H1 (cell line): ENCODE data around the gene KCTD21. TPM values are rescaled to one million over a fixed set of nuclear protein-coding genes. Genes with fewer than 3 reads are reported as not detected.

Experiments used
- CTCF ChIA-PET: fragments of 300-600 bp; sonication (Branson Sonifier 250); formaldehyde crosslinking; loops from one replicate; lab custom pipeline; 2021; ENCODE audit not compliant: partially characterized antibody; lab: Charles Lee
- POLR2A ChIA-PET: fragments of 300-600 bp; sonication (Branson Sonifier 250); formaldehyde crosslinking; loops from one replicate; lab custom pipeline; 2021; ENCODE audit warnings: inconsistent platforms; ENCODE audit not compliant: partially characterized antibody; lab: Charles Lee
- DNase-seq, 2 experiments: peaks; one replicate each; pipeline versions ENCODE4 v3.0.0 to v3.0.0-alpha.2; 2010 to 2022; ENCODE audit warnings: low spot score in 2 of 2, low read depth in 1 of 2, mixed read lengths in 1 of 2
- FAIRE-seq: peaks from 2 replicates; lab custom pipeline; 2011; peaks lifted over from hg19 to GRCh38; lab: Jason Lieb, UNC
- H2AFZ ChIP-seq: 2 replicates; pipeline ENCODE4 v1.8.1; 2012; ENCODE audit warnings: low read length, inconsistent platforms
- H2AK5ac ChIP-seq: 2 replicates; pipeline ENCODE4 v1.6.1; 2013; ENCODE audit warnings: low read depth, low read length
- H2BK120ac ChIP-seq: replicated peaks from 2 replicates; pipeline ENCODE3; 2013; ENCODE audit warnings: low read depth, low read length, inconsistent platforms
- H2BK12ac ChIP-seq: 2 replicates; pipeline ENCODE4 v1.6.1; 2013; ENCODE audit warnings: low read depth, low read length
- H2BK15ac ChIP-seq: 2 replicates; pipeline ENCODE4 v1.6.1; 2013; ENCODE audit warnings: low read length
- H2BK20ac ChIP-seq: 2 replicates; pipeline ENCODE4 v1.6.1; 2013; ENCODE audit warnings: low read length
- H2BK5ac ChIP-seq: 2 replicates; pipeline ENCODE4 v1.6.1; 2013; ENCODE audit warnings: low read depth, low read length
- H3K14ac ChIP-seq: 2 replicates; pipeline ENCODE4 v1.6.1; 2013; ENCODE audit warnings: inconsistent platforms; ENCODE audit not compliant: insufficient read length
- H3K18ac ChIP-seq: 2 replicates; pipeline ENCODE4 v1.6.1; 2013; ENCODE audit warnings: low read length; ENCODE audit errors: extremely low read depth
- H3K23ac ChIP-seq: 2 replicates; pipeline ENCODE4 v1.6.1; 2013; ENCODE audit warnings: inconsistent platforms; ENCODE audit not compliant: insufficient read length
- H3K23me2 ChIP-seq: 2 replicates; pipeline ENCODE4 v1.6.1; 2013; ENCODE audit warnings: low read depth, low read length
- H3K27ac ChIP-seq: 2 replicates; pipeline ENCODE4 v1.6.1; 2011; ENCODE audit warnings: low read depth, low read length, inconsistent platforms
- H3K27me3 ChIP-seq, 4 experiments: replicated peaks in 1 of 4; 1 replicate in 1 of 4; 2 replicates in 3 of 4; pipeline versions ENCODE4 v1.6.1 to v1.8.1; 2011 to 2013; ENCODE audit warnings: low read length in 3 of 4, mild to moderate bottlenecking in 3 of 4, inconsistent platforms in 2 of 4, mixed read lengths in 2 of 4, moderate library complexity in 1 of 4; ENCODE audit not compliant: control insufficient read depth in 3 of 4, insufficient read depth in 3 of 4; ENCODE audit errors: extremely low read depth in 1 of 4
- H3K36me3 ChIP-seq, 4 experiments: 2 replicates each; pipeline versions ENCODE4 v1.6.1 to v1.8.1; 2011 to 2013; ENCODE audit warnings: mild to moderate bottlenecking in 4 of 4, low read length in 3 of 4, moderate library complexity in 2 of 4, control low read depth in 1 of 4, inconsistent platforms in 1 of 4; ENCODE audit not compliant: insufficient read depth in 4 of 4, control insufficient read depth in 2 of 4
- H3K4ac ChIP-seq: replicated peaks from 2 replicates; pipeline ENCODE3; 2013; ENCODE audit warnings: low read length, low read depth, mixed read lengths, inconsistent platforms; ENCODE audit not compliant: insufficient read length
- H3K4me1 ChIP-seq, 4 experiments: replicated peaks in 1 of 4; 1 replicate in 1 of 4; 2 replicates in 3 of 4; pipeline versions ENCODE4 v1.6.1 to v1.8.1; 2011 to 2013; ENCODE audit warnings: low read length in 3 of 4, inconsistent platforms in 2 of 4, mixed read lengths in 1 of 4; ENCODE audit not compliant: insufficient read depth in 4 of 4, control insufficient read depth in 3 of 4
- H3K4me2 ChIP-seq, 2 experiments: 2 replicates each; pipeline versions ENCODE4 v1.6.1 to v1.8.1; 2011 to 2013; ENCODE audit warnings: low read depth in 2 of 2, low read length in 2 of 2, control low read depth in 1 of 2, inconsistent platforms in 1 of 2, mild to moderate bottlenecking in 1 of 2; ENCODE audit not compliant: insufficient read depth in 1 of 2
- H3K4me3 ChIP-seq, 4 experiments: fragments of 200-600, 300-600 bp in 1 of 4; sonication (generic), shearing (Covaris generic), sonication (Bioruptor Twin) in 1 of 4; 2 replicates each; pipeline versions ENCODE4 v1.5.1 to v1.8.1; 2011 to 2016; ENCODE audit warnings: low read length in 4 of 4, low read depth in 3 of 4, control low read depth in 2 of 4, inconsistent platforms in 2 of 4, mild to moderate bottlenecking in 2 of 4, mixed read lengths in 1 of 4, moderate library complexity in 1 of 4; ENCODE audit not compliant: insufficient read depth in 2 of 4; ENCODE audit errors: extremely low read depth in 1 of 4
- H3K56ac ChIP-seq: replicated peaks from 2 replicates; pipeline ENCODE3; 2013; ENCODE audit warnings: low read depth, mild to moderate bottlenecking, mixed read lengths, low read length, inconsistent platforms; ENCODE audit not compliant: insufficient read length
- H3K79me1 ChIP-seq: 2 replicates; pipeline ENCODE4 v1.6.1; 2013; ENCODE audit warnings: low read depth, low read length, control low read depth
- H3K79me2 ChIP-seq, 2 experiments: 2 replicates each; pipeline versions ENCODE4 v1.6.1 to v1.8.1; 2012 to 2013; ENCODE audit warnings: low read length in 2 of 2, mild to moderate bottlenecking in 2 of 2, inconsistent platforms in 1 of 2; ENCODE audit not compliant: insufficient read depth in 2 of 2, control insufficient read depth in 1 of 2
- H3K9ac ChIP-seq, 4 experiments: replicated peaks in 1 of 4; 1 replicate in 1 of 4; 2 replicates in 3 of 4; pipeline versions ENCODE4 v1.6.1 to v1.8.1; 2011 to 2013; ENCODE audit warnings: low read depth in 3 of 4, low read length in 3 of 4, control low read depth in 2 of 4, mild to moderate bottlenecking in 2 of 4, moderate library complexity in 2 of 4, inconsistent platforms in 1 of 4; ENCODE audit errors: extremely low read depth in 1 of 4
- H3K9me3 ChIP-seq, 2 experiments: 2 replicates each; pipeline versions ENCODE4 v1.6.1 to v1.8.1; 2012 to 2013; ENCODE audit warnings: mild to moderate bottlenecking in 2 of 2, moderate library complexity in 2 of 2, control low read depth in 1 of 2, inconsistent platforms in 1 of 2, low read depth in 1 of 2, low read length in 1 of 2, mixed read lengths in 1 of 2; ENCODE audit not compliant: insufficient read depth in 2 of 2
- H4K20me1 ChIP-seq, 2 experiments: replicated peaks in 1 of 2; 2 replicates each; pipeline versions ENCODE3 to v1.8.1; 2011 to 2013; ENCODE audit warnings: inconsistent platforms in 2 of 2, low read length in 2 of 2, mild to moderate bottlenecking in 1 of 2; ENCODE audit not compliant: insufficient read depth in 2 of 2, control insufficient read depth in 1 of 2
- H4K5ac ChIP-seq: 2 replicates; pipeline ENCODE4 v1.6.1; 2013; ENCODE audit warnings: low read length, low read depth, mixed read lengths, inconsistent platforms; ENCODE audit not compliant: insufficient read length
- H4K8ac ChIP-seq: 2 replicates; pipeline ENCODE4 v1.8.0; 2013; ENCODE audit warnings: mild to moderate bottlenecking, moderate library complexity, low read length, inconsistent platforms; ENCODE audit not compliant: insufficient read depth; ENCODE audit errors: extremely low read depth
- H4K91ac ChIP-seq: replicated peaks from 2 replicates; pipeline ENCODE3; 2013; ENCODE audit warnings: low read length, mixed read lengths, inconsistent platforms; ENCODE audit not compliant: insufficient read length
- YY1 ChIP-seq: IDR thresholded peaks from 2 replicates; pipeline ENCODE4 v1.6.1; 2011; ENCODE audit warnings: low read depth, mild to moderate bottlenecking, low read length
- WGBS, 2 experiments: shearing (Covaris generic) in 1 of 2; methylation state at CpG; one replicate each; pipeline versions ENCODE4 v1.1.6 to v1.1.7; 2013 to 2015; ENCODE audit warnings: low lambda C conversion rate in 2 of 2, mixed read lengths in 2 of 2, inconsistent platforms in 1 of 2, low coverage in 1 of 2, missing lambda C conversion rate in 1 of 2; ENCODE audit not compliant: insufficient replicate concordance in 2 of 2, insufficient coverage in 1 of 2, insufficient read length in 1 of 2; ENCODE audit errors: extremely low coverage in 1 of 2, missing lambda C conversion rate in 1 of 2; 5-methylcytosine and 5-hydroxymethylcytosine counted together
- polyA plus RNA-seq, 7 experiments: library from polyadenylated mRNA; depleted of rRNA in 3 of 7; stranded (reverse) in 5 of 7; unstranded in 2 of 7; fragments of >200 nt in 5 of 7; fragments of 200-250 nt in 2 of 7; gene quantifications; 1 replicate in 5 of 7; 2 replicates in 1 of 7; 4 replicates in 1 of 7; pipeline versions ENCODE4 v1.2.1 to v1.2.3, GENCODE V29; 2011 to 2013; ENCODE audit warnings: missing spikeins in 2 of 7, mixed read lengths in 2 of 7
- total RNA-seq: library from RNA; stranded (reverse); fragmentation: NEBNext Ultra II Directional; extraction: Animal tissue kit (Norgen Biotek cat#: 25700); gene quantifications from 2 replicates; pipeline ENCODE4 v1.2.1, GENCODE V29; 2021
- TF ChIP-seq, protein P1 (sequence below): IDR thresholded peaks from 2 replicates; pipeline ENCODE4 v1.6.1; 2012; ENCODE audit warnings: inconsistent platforms

KCTD21 gene
- total and polyA plus RNA-seq, 2 of the 8 experiments (the other 6 are each of a cell fraction or from before 2014, with no cell fraction given): 3.2 to 4.1 TPM

DNA sequence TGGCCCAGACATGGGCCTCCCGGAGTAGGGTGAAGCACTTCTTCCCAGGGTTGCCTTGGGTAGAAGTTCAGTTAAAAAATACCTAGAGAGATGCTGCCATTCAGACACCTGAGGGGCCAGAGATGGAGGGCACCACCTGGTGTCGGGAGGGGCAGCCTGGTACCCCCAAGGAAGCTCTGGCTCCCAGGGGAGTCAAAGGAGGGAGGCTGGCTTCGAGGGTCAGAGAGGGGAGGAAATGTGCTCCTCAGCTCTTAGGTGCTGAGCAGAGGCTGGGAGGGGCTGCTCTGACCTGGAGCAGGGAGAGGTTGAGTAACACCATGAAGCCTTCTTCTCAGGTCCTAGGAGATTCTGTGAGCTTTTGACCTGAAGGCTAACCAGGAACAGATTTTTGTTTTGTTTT, 1.4 kb upstream of the KCTD21 start:
- Histone ChIP-seq H2AFZ (no peak overlapping the region), H3K79me2 (no peaks in the 10 kb centered on the region), H4K8ac (no peak overlapping the region), H3K9ac (no peak overlapping the region), H3K14ac (no peak overlapping the region), H3K4ac (no peak overlapping the region), H2AK5ac (no peak overlapping the region), H3K18ac (no peak overlapping the region), H2BK120ac (no peak overlapping the region), H2BK20ac (no peak overlapping the region), H2BK15ac (no peak overlapping the region), H3K27me3 (peaks cover 0 to 4% (median 2%) of the 10 kb centered on the region in 4 experiments; a peak in 1 of 7 replicates), H3K36me3 (no peaks in the 10 kb centered on the region), H3K4me1 (peaks cover 0 to 11% (median 2%) of the 10 kb centered on the region in 4 experiments; a peak in 6 of 7 replicates), H3K23ac (no peak overlapping the region), H3K23me2 (peaks cover 10% of the 10 kb centered on the region), H2BK5ac (no peak overlapping the region), H4K20me1 (peaks cover 2 to 3% of the 10 kb centered on the region in 2 experiments), H3K4me2 (peak overlapping the region; percentile 73 to 86; a peak in 2 of 4 replicates), H4K91ac (no peak overlapping the region), H3K9me3 (no peaks in the 10 kb centered on the region), H3K79me1 (peaks cover 2% of the 10 kb centered on the region; the same call in 1 of the 2 replicates), H3K56ac (no peak overlapping the region), H2BK12ac (no peak overlapping the region), H3K4me3 (peak overlapping the region in 3 of 4 experiments; percentile 13 to 84 (median 80); a peak in 3 of 8 replicates), H4K5ac (no peak overlapping the region), H3K27ac (no peak overlapping the region)
- DNase-seq (no peak), FAIRE-seq (no peak)
- ChIA-PET CTCF (interaction anchor here (0.6 to 1.3 kb wide), 3 partner anchors 16 to 226 kb away, joined by 3 to 4 read pairs (median 3); no protein-coding TSS in a partner anchor), POLR2A (interaction anchor here (1.0 to 3.7 kb wide), 2 partner anchors 9 to 385 kb away, joined by 3 to 16 read pairs; partner anchors contain the start of gene NARS2)
- 86% methylated on average over 3 of the region's 3 CpGs; no CpG with 5 or more reads in 1 of the 2 experiments for WGBS, 2 experiments
- TF ChIP-seq, protein P1, sequence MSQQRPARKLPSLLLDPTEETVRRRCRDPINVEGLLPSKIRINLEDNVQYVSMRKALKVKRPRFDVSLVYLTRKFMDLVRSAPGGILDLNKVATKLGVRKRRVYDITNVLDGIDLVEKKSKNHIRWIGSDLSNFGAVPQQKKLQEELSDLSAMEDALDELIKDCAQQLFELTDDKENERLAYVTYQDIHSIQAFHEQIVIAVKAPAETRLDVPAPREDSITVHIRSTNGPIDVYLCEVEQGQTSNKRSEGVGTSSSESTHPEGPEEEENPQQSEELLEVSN: no peak
- TF ChIP-seq YY1: no peak
